Testis (tissue), 2 donors: ENCODE results near the gene SH3RF2.

Experiments used
- POLR2A ChIP-seq: fragments of 450-650 bp; IDR thresholded peaks from one replicate; pipeline ENCODE4 v1.6.1; 2017; ENCODE audit warnings: antibody characterized with exemption, mild to moderate bottlenecking, moderate library complexity
- TF ChIP-seq, protein P1 (sequence below), 3 experiments: fragments of 450-650 bp in 2 of 3; fragments of 200-600 bp in 1 of 3; sonication (generic) in 1 of 3; IDR thresholded peaks; one replicate each; pipeline ENCODE4 v1.5.1; 2016 to 2019; ENCODE audit warnings: antibody characterized with exemption in 3 of 3, mild to moderate bottlenecking in 2 of 3, moderate library complexity in 1 of 3

DNA sequence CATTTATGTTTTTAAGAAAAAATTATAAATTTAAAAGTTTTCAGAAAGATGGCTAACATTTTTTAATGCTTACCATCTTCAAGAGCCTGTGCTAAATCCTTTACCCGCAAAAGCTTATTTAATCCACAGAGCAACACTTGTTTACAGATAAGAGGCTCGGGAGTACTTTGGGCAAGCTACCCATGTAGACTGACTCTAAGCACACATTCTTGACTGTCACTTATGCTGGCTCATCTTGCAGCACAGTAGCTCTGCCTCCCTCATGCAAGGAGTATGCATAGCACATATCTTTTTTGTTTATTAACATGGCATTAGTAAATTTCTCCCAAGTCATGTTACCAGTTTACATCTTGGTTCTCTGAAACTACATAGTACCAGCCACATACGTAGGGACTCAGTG, 14.7 kb downstream of the SH3RF2 start:
- TF ChIP-seq, protein P1, sequence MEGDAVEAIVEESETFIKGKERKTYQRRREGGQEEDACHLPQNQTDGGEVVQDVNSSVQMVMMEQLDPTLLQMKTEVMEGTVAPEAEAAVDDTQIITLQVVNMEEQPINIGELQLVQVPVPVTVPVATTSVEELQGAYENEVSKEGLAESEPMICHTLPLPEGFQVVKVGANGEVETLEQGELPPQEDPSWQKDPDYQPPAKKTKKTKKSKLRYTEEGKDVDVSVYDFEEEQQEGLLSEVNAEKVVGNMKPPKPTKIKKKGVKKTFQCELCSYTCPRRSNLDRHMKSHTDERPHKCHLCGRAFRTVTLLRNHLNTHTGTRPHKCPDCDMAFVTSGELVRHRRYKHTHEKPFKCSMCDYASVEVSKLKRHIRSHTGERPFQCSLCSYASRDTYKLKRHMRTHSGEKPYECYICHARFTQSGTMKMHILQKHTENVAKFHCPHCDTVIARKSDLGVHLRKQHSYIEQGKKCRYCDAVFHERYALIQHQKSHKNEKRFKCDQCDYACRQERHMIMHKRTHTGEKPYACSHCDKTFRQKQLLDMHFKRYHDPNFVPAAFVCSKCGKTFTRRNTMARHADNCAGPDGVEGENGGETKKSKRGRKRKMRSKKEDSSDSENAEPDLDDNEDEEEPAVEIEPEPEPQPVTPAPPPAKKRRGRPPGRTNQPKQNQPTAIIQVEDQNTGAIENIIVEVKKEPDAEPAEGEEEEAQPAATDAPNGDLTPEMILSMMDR (IDR thresholded peaks at IDR 0.05) = no peak
- no peak for TF ChIP-seq POLR2A
